H1 (cell line): ENCODE results near the gene RAB40C.

ENCODE experiments used
- BACH1 ChIP-seq: IDR thresholded peaks from 2 replicates; pipeline ENCODE4 v1.6.1; 2012; ENCODE audit warnings: low read length, improper control_type of control experiment
- CBX5 ChIP-seq: fragments of 300-800, 300-1000 bp; sonication (generic); IDR thresholded peaks from 2 replicates; pipeline ENCODE4 v1.7.1; 2016; ENCODE audit warnings: antibody characterized with exemption, low read length, low read depth
- CREB1 ChIP-seq: IDR thresholded peaks from 2 replicates; pipeline ENCODE4 v1.6.1; 2012; ENCODE audit warnings: inconsistent platforms
- EP300 ChIP-seq, 2 experiments: IDR thresholded peaks; 1 replicate in 1 of 2; 2 replicates in 1 of 2; pipeline ENCODE4 v1.6.1; 2011 to 2012; ENCODE audit warnings: low read depth in 2 of 2, low read length in 2 of 2, mild to moderate bottlenecking in 2 of 2, borderline replicate concordance in 1 of 2, inconsistent platforms in 1 of 2, moderate library complexity in 1 of 2
- EZH2 ChIP-seq: fragments of 200-600 bp; sonication (generic); IDR thresholded peaks from 2 replicates; pipeline ENCODE4 v1.7.1; 2012; ENCODE audit warnings: low read depth, mild to moderate bottlenecking, moderate library complexity, low read length, inconsistent platforms; ENCODE audit not compliant: severe bottlenecking
- JUND ChIP-seq: IDR thresholded peaks from 2 replicates; pipeline ENCODE4 v1.6.1; 2011; ENCODE audit warnings: mild to moderate bottlenecking, improper control_type of control experiment, low read length
- NRF1 ChIP-seq: IDR thresholded peaks from 2 replicates; pipeline ENCODE4 v1.6.1; 2011; ENCODE audit warnings: mild to moderate bottlenecking, low read depth, low read length, improper control_type of control experiment
- POLR2A ChIP-seq, 2 experiments: IDR thresholded peaks; 1 replicate in 1 of 2; 2 replicates in 1 of 2; pipeline ENCODE4 v1.6.1; 2011; ENCODE audit warnings: low read depth in 2 of 2, low read length in 2 of 2, mild to moderate bottlenecking in 2 of 2; ENCODE audit errors: control extremely low read depth in 1 of 2
- POLR2AphosphoS5 ChIP-seq: IDR thresholded peaks from 2 replicates; pipeline ENCODE4 v1.6.1; 2011; ENCODE audit warnings: low read depth, low read length
- RFX5 ChIP-seq: IDR thresholded peaks from 2 replicates; pipeline ENCODE4 v1.6.1; 2011; ENCODE audit warnings: low read depth, low read length, improper control_type of control experiment, borderline replicate concordance
- SP1 ChIP-seq: IDR thresholded peaks from 2 replicates; pipeline ENCODE4 v1.6.1; 2011; ENCODE audit warnings: low read depth, low read length
- TCF12 ChIP-seq: IDR thresholded peaks from 2 replicates; pipeline ENCODE4 v1.6.1; 2011; ENCODE audit warnings: low read depth, mild to moderate bottlenecking, low read length
- TF ChIP-seq, protein P1 (sequence below), 3 experiments: IDR thresholded peaks; 1 replicate in 2 of 3; 2 replicates in 1 of 3; pipeline versions ENCODE4 v1.5.1 to v1.6.1; 2011; ENCODE audit warnings: low read length in 3 of 3, mild to moderate bottlenecking in 3 of 3, inconsistent platforms in 2 of 3, low read depth in 1 of 3, moderate library complexity in 1 of 3; ENCODE audit not compliant: insufficient read depth in 1 of 3; ENCODE audit errors: control extremely low read depth in 1 of 3
- TF ChIP-seq, protein P2 (sequence below): IDR thresholded peaks from 2 replicates; pipeline ENCODE4 v1.6.1; 2011; ENCODE audit warnings: low read depth, mild to moderate bottlenecking, low read length; ENCODE audit not compliant: insufficient read depth

DNA sequence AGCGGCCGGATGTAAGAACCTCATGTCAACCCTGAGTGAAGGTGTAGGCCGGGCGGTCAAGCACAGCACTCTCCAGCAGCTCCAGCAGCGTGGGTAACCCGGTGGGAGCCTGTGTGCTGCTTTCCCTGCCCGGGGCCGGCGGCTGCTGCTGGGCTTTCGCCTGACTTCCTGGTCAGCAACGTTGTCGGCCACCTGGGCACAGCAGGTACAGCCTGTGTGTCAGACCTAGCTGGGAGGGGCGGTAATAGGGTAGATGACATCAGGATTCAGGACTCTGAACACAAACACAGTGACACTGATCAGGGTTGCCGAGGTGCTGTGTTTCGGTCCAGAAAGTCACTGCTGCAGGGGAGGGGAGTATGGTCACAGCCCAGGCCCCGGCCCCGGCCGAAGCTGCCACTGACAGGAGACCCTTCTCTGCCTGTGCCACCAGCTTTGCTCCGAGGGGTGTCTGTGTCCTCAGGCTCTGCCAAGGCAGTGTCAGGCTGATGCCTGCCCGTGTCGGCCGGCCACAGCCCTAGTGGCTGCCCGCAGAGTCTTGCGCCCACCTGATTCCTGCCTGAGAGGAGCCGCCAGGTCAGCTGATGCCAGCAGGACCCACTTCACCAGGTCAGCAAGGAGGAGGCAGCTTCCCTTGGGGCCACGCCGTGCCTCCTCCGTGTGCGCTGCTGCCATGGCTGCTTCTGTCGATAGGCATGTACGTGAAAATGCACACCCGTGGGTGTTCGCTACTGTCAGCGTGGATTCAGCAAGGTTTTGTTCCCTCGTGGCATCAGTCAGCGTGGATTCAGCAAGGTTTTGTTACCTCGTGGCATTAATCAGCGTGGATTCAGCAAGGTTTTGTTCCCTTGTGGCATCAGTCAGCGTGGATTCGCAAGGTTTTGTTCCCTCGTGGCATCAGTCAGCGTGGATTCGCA is 9.2 kb downstream of the RAB40C start:
- no peak for TF ChIP-seq CREB1
- TF ChIP-seq, protein P1, sequence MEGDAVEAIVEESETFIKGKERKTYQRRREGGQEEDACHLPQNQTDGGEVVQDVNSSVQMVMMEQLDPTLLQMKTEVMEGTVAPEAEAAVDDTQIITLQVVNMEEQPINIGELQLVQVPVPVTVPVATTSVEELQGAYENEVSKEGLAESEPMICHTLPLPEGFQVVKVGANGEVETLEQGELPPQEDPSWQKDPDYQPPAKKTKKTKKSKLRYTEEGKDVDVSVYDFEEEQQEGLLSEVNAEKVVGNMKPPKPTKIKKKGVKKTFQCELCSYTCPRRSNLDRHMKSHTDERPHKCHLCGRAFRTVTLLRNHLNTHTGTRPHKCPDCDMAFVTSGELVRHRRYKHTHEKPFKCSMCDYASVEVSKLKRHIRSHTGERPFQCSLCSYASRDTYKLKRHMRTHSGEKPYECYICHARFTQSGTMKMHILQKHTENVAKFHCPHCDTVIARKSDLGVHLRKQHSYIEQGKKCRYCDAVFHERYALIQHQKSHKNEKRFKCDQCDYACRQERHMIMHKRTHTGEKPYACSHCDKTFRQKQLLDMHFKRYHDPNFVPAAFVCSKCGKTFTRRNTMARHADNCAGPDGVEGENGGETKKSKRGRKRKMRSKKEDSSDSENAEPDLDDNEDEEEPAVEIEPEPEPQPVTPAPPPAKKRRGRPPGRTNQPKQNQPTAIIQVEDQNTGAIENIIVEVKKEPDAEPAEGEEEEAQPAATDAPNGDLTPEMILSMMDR (IDR thresholded peaks at IDR 0.05; ENCODE audit: control extremely low read depth in 1 of 3, insufficient read depth in 1 of 3, low read depth in 1 of 3, low read length in 3 of 3): no peak
- no peak for TF ChIP-seq EZH2
- TF ChIP-seq POLR2AphosphoS5: no peak
- no peak for TF ChIP-seq TCF12
- TF ChIP-seq, protein P2, sequence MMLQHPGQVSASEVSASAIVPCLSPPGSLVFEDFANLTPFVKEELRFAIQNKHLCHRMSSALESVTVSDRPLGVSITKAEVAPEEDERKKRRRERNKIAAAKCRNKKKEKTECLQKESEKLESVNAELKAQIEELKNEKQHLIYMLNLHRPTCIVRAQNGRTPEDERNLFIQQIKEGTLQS: no peak
- no peak for TF ChIP-seq RFX5
- no peak for TF ChIP-seq SP1
- TF ChIP-seq POLR2A (IDR thresholded peaks at IDR 0.05; ENCODE audit: control extremely low read depth in 1 of 2, low read depth in 2 of 2, low read length in 2 of 2): no peak
- no peak for TF ChIP-seq NRF1
- no peak for TF ChIP-seq CBX5
- TF ChIP-seq JUND: no peak
- TF ChIP-seq BACH1: no peak
- TF ChIP-seq EP300 (IDR thresholded peaks at IDR 0.05; ENCODE audit: borderline replicate concordance in 1 of 2, low read depth in 2 of 2, low read length in 2 of 2): no peak
